K562 (cell line): Measurements from ENCODE around the gene GRHPR. TPM values are rescaled to one million over a fixed set of nuclear protein-coding genes. Genes with fewer than 3 reads are reported as not detected.

Experiments
- AFF1 ChIP-seq, 2 experiments: fragments of 450-650 bp; IDR thresholded peaks; 2 replicates each; pipeline ENCODE4 v1.6.1; 2018; ENCODE audit warnings: mild to moderate bottlenecking in 2 of 2, low read depth in 1 of 2; ENCODE audit not compliant: partially characterized antibody in 2 of 2
- BACH1 ChIP-seq: fragments of 200-800 bp; sonication (Bioruptor generic); IDR thresholded peaks from 2 replicates; pipeline ENCODE4 v1.6.1; 2016; ENCODE audit warnings: missing genetic modification characterization, missing compliant biosample characterization
- DEAF1 ChIP-seq: fragments of 450-650 bp; formaldehyde crosslinking; IDR thresholded peaks from 2 replicates; pipeline ENCODE4 v1.4.0; 2020; ENCODE audit warnings: mild to moderate bottlenecking, moderate library complexity
- FIP1L1 ChIP-seq: fragments of 200-400 bp; formaldehyde crosslinking; IDR thresholded peaks from 2 replicates; pipeline ENCODE4 v1.6.1; 2018; ENCODE audit warnings: mild to moderate bottlenecking, low read depth, low read length; ENCODE audit not compliant: poor library complexity, severe bottlenecking
- HMGXB4 ChIP-seq: sonication (generic); formaldehyde crosslinking; IDR thresholded peaks from 2 replicates; pipeline ENCODE4 v1.8.1; 2023; ENCODE audit warnings: mild to moderate bottlenecking, missing genetic modification reagents
- SIRT6 ChIP-seq: IDR thresholded peaks from one replicate; pipeline ENCODE4 v1.6.1; 2012; ENCODE audit warnings: low read depth, mild to moderate bottlenecking, control low read depth, inconsistent platforms, low read length, moderate library complexity
- ZBTB40 ChIP-seq, 2 experiments: fragments of 450-650 bp in 1 of 2; sonication (generic) in 1 of 2; formaldehyde crosslinking in 1 of 2; IDR thresholded peaks; 2 replicates each; pipeline versions ENCODE4 v1.7.1 to v1.9.0; 2016 to 2022; ENCODE audit warnings: inconsistent platforms in 1 of 2, mild to moderate bottlenecking in 1 of 2, missing genetic modification reagents in 1 of 2
- ZBTB8A ChIP-seq: fragments of 450-650 bp; IDR thresholded peaks from 2 replicates; pipeline ENCODE4 v1.6.1; 2018; ENCODE audit warnings: mild to moderate bottlenecking, moderate library complexity; ENCODE audit not compliant: partially characterized antibody
- ZNF124 ChIP-seq: sonication (generic); formaldehyde crosslinking; IDR thresholded peaks from 2 replicates; pipeline ENCODE4 v1.8.1; 2022; ENCODE audit warnings: missing genetic modification reagents
- polyA plus RNA-seq, 8 experiments: library from polyadenylated mRNA; depleted of rRNA in 4 of 8; stranded (reverse) in 5 of 8; unstranded in 3 of 8; fragments of >200 nt; fragmentation: Nextera tagmentation in 2 of 8; fragmentation: Illumina TruSeq in 1 of 8; extraction: Ambion mirVana in 2 of 8; extraction: Trizol in 1 of 8; gene quantifications; 2 replicates each; pipeline versions ENCODE4 v1.2.1 to v1.2.3, GENCODE V29; 2011 to 2014; ENCODE audit warnings: inconsistent platforms in 1 of 8, missing spikeins in 1 of 8
- total RNA-seq, 7 experiments: library from RNA; depleted of rRNA in 6 of 7; stranded (reverse); fragments of >200 nt in 6 of 7; fragmentation: Illumina TruSeq in 2 of 7; extraction: Trizol in 2 of 7; gene quantifications; 2 replicates each; pipeline versions ENCODE4 v1.2.1 to v1.2.3, GENCODE V29; 2011 to 2021; ENCODE audit warnings: low replicate concordance in 1 of 7

GRHPR gene
- total and polyA plus RNA-seq, 9 of the 15 experiments (the other 6 are each of a cell fraction or from before 2014, with no cell fraction given) = 38.9 to 144 (median 120) TPM

GRCh38 chr9:37466037-37466709 is 43.7 kb downstream of the GRHPR start (continued):
- no peak for TF ChIP-seq ZBTB40 (IDR thresholded peaks at IDR 0.05)
- TF ChIP-seq ZBTB40 (CRISPR knock-in tag; IDR thresholded peaks at IDR 0.05) = no peak
- TF ChIP-seq ZNF124 (CRISPR knock-in tag) = no peak
- TF ChIP-seq SIRT6 = no peak
- no peak for TF ChIP-seq HMGXB4 (CRISPR knock-in tag)
- TF ChIP-seq BACH1 (tag) = no peak
- no peak for TF ChIP-seq AFF1 (IDR thresholded peaks at IDR 0.05; ENCODE audit: low read depth in 1 of 2, partially characterized antibody in 2 of 2)
- no peak for TF ChIP-seq DEAF1 (CRISPR knock-in tag)
- no peak for TF ChIP-seq ZBTB8A
- TF ChIP-seq FIP1L1 = no peak
